ENCODE results near the gene ABCF2. TPM values are rescaled to one million over a fixed set of nuclear protein-coding genes. Genes with fewer than 3 reads are reported as not detected.

Gene ABCF2
- total and polyA plus RNA-seq, 2 donors (not counting 1 experiment from before 2014, with no cell fraction given): 16.1 to 30.2 TPM

DNA sequence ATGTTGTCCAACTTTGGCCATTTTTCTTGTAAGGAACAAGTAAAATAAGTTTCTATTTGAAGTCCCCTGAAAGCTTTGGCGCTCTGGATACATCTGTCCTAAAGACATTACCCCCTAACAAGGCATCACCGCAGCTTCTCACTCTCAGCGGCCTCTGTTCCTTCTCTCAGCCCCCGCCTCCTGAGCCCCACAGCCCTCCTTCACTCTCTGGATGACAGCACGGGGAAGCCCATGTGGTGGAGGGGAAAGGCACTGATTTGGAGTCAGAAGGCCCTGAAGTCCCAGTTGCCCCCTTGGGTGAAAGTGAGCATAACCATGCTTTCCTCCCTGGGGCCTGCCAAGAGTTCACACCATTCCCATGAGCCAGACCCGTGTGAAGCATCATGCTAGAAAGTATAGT lies 21.3 kb downstream of the ABCF2 start:
- H3K9me3 Mint-ChIP-seq (ENCODE audit: insufficient read depth): no peaks in the 10 kb centered on the region
- no peaks in the 10 kb centered on the region for H3K36me3 ChIP-seq (replicated peaks in 1 of 2; ENCODE audit: control extremely low read depth in 1 of 2, control insufficient read depth in 1 of 2, extremely low read depth in 1 of 2, insufficient read depth in 2 of 2, low read length in 1 of 2)
- H3K9me3 ChIP-seq (ENCODE audit: control extremely low read depth in 1 of 3, control insufficient read depth in 2 of 3, insufficient read depth in 1 of 3, low read length in 2 of 3): no peaks in the 10 kb centered on the region
- H3K4me3 Mint-ChIP-seq: no peak overlapping the region
- ChIA-PET POLR2A (no interaction called here), CTCF (interaction anchor here (1.1 kb wide), 1 partner anchor 82 kb away, joined by 3 read pairs; no protein-coding TSS in a partner anchor)
- WGBS (ENCODE audit: insufficient coverage): no CpG with 5 or more reads among the region's 6 CpGs
- H3K27me3 Mint-ChIP-seq: peaks cover 23% of the 10 kb centered on the region
- ATAC-seq (ENCODE audit: low read depth) (no peak), DNase-seq (no peak)
- no peak overlapping the region for H3K4me2 ChIP-seq (replicated peaks; ENCODE audit: low read depth, low read length, poor library complexity, severe bottlenecking)
- H3K4me1 ChIP-seq (ENCODE audit: control insufficient read depth in 2 of 2, insufficient read depth in 2 of 2, low read length in 2 of 2): no peaks in the 10 kb centered on the region
- H3K27me3 ChIP-seq (replicated peaks in 1 of 4; ENCODE audit: control extremely low read depth in 1 of 4, control insufficient read depth in 3 of 4, insufficient read depth in 4 of 4, low read length in 3 of 4): peaks cover 0 to 22% (median 1%) of the 10 kb centered on the region in 4 experiments
- intact Hi-C loops (cut with micrococcal nuclease): no loop called here
- H3K4me3 ChIP-seq (ENCODE audit: control extremely low read depth in 1 of 5, extremely low read depth in 1 of 5, insufficient read depth in 1 of 5, low read depth in 2 of 5, low read length in 4 of 5): no peak overlapping the region
- H3K79me2 ChIP-seq (ENCODE audit: control insufficient read depth, insufficient read depth, low read length): no peaks in the 10 kb centered on the region
- no peak overlapping the region for H2AFZ ChIP-seq (ENCODE audit: insufficient read depth, low read depth, low read length, poor library complexity, severe bottlenecking)
- no peak overlapping the region for H3K27ac ChIP-seq (ENCODE audit: low read length in 2 of 2)
- no peaks in the 10 kb centered on the region for H4K20me1 ChIP-seq (ENCODE audit: control insufficient read depth, insufficient read depth, low read length, poor library complexity, severe bottlenecking)
- TF ChIP-seq EZH2 (IDR thresholded peaks at IDR 0.05; ENCODE audit: borderline replicate concordance, insufficient read depth, low read depth, low read length, poor library complexity, severe bottlenecking): no peak
- TF ChIP-seq, protein P1, sequence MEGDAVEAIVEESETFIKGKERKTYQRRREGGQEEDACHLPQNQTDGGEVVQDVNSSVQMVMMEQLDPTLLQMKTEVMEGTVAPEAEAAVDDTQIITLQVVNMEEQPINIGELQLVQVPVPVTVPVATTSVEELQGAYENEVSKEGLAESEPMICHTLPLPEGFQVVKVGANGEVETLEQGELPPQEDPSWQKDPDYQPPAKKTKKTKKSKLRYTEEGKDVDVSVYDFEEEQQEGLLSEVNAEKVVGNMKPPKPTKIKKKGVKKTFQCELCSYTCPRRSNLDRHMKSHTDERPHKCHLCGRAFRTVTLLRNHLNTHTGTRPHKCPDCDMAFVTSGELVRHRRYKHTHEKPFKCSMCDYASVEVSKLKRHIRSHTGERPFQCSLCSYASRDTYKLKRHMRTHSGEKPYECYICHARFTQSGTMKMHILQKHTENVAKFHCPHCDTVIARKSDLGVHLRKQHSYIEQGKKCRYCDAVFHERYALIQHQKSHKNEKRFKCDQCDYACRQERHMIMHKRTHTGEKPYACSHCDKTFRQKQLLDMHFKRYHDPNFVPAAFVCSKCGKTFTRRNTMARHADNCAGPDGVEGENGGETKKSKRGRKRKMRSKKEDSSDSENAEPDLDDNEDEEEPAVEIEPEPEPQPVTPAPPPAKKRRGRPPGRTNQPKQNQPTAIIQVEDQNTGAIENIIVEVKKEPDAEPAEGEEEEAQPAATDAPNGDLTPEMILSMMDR (IDR thresholded peaks at IDR 0.05): no peak
- no peaks in the 10 kb centered on the region for H3K4me1 Mint-ChIP-seq
- H3K9ac ChIP-seq (ENCODE audit: low read length): no peak overlapping the region
- no peak overlapping the region for H3K27ac Mint-ChIP-seq

DNA sequence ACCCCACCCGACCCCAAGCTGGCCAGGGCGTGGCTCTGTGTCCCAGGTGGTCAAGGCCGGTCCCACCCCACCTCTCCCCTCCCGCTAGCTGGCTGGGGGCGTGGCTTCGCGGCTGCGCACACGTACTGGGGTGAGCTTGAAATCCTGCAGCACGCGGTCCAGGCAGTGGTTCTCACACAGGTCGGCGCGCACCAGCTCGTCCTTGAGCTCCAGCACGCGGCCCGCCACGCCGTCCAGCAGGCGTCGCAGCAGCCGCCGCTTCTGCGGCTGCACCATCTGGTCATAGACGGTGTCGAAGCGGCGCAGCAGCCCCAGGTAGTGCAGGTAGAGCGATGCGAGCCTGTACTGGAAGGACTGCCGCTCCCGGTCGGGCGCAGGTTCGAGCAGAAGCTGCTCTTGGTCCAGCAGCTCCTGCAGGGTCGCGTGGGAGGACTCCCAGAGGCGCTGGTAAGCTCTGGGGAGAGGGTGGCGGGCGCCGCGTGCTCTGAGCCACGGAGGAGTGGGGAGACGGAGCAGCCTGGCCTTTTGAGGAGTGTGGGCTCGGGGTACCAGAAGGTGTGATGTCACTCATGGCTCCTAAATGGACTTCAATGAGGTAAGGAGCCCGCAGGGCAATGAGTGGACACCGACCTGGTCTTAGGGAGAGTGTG lies 22.5 kb downstream of the ABCF2 start:
- ATAC-seq (ENCODE audit: low read depth) (no peak), DNase-seq (no peak)
- intact Hi-C loops (cut with micrococcal nuclease): no loop called here
- Histone ChIP-seq H3K4me3 (ENCODE audit: control extremely low read depth in 1 of 5, extremely low read depth in 1 of 5, insufficient read depth in 1 of 5, low read depth in 2 of 5, low read length in 4 of 5) (no peak overlapping the region), H3K79me2 (ENCODE audit: control insufficient read depth, insufficient read depth, low read length) (no peaks in the 10 kb centered on the region), H3K9ac (ENCODE audit: low read length) (no peak overlapping the region), H2AFZ (ENCODE audit: insufficient read depth, low read depth, low read length, poor library complexity, severe bottlenecking) (no peak overlapping the region), H4K20me1 (ENCODE audit: control insufficient read depth, insufficient read depth, low read length, poor library complexity, severe bottlenecking) (no peaks in the 10 kb centered on the region), H3K9me3 (ENCODE audit: control extremely low read depth in 1 of 3, control insufficient read depth in 2 of 3, insufficient read depth in 1 of 3, low read length in 2 of 3) (no peaks in the 10 kb centered on the region), H3K4me2 (replicated peaks; ENCODE audit: low read depth, low read length, poor library complexity, severe bottlenecking) (no peak overlapping the region), H3K4me1 (ENCODE audit: control insufficient read depth in 2 of 2, insufficient read depth in 2 of 2, low read length in 2 of 2) (no peaks in the 10 kb centered on the region), H3K36me3 (replicated peaks in 1 of 2; ENCODE audit: control extremely low read depth in 1 of 2, control insufficient read depth in 1 of 2, extremely low read depth in 1 of 2, insufficient read depth in 2 of 2, low read length in 1 of 2) (no peaks in the 10 kb centered on the region), H3K27ac (ENCODE audit: low read length in 2 of 2) (no peak overlapping the region), H3K27me3 (replicated peaks in 1 of 4; ENCODE audit: control extremely low read depth in 1 of 4, control insufficient read depth in 3 of 4, insufficient read depth in 4 of 4, low read length in 3 of 4) (peaks cover 0 to 22% (median 1%) of the 10 kb centered on the region in 4 experiments)
- Mint-ChIP-seq H3K4me1 (no peaks in the 10 kb centered on the region), H3K9me3 (ENCODE audit: insufficient read depth) (no peaks in the 10 kb centered on the region), H3K27ac (no peak overlapping the region), H3K4me3 (no peak overlapping the region), H3K27me3 (peaks cover 23% of the 10 kb centered on the region)
- ChIA-PET POLR2A (no interaction called here), CTCF (no interaction called here)
- no peak for TF ChIP-seq EZH2 (IDR thresholded peaks at IDR 0.05; ENCODE audit: borderline replicate concordance, insufficient read depth, low read depth, low read length, poor library complexity, severe bottlenecking)
- TF ChIP-seq, protein P1 (IDR thresholded peaks at IDR 0.05): no peak
- 85% methylated on average over 47 of the region's 48 CpGs for WGBS (ENCODE audit: insufficient coverage)
